Neuronal stem cell (in vitro differentiated cells): Measurements from ENCODE around the gene SEC11C.

ENCODE experiments used
- DNase-seq: peaks from one replicate; pipeline ENCODE4 v3.0.0-alpha.2; 2013; ENCODE audit warnings: low spot score
- H2AFZ ChIP-seq: one replicate; pipeline ENCODE4 v1.6.1; 2013; ENCODE audit warnings: mild to moderate bottlenecking, low read length, inconsistent platforms
- H2AK5ac ChIP-seq: 2 replicates; pipeline ENCODE4 v1.6.1; 2013; ENCODE audit warnings: low read depth, mild to moderate bottlenecking, inconsistent platforms, low read length, moderate library complexity, mixed read lengths
- H2BK120ac ChIP-seq: 2 replicates; pipeline ENCODE4 v1.6.1; 2013; ENCODE audit warnings: low read depth, mild to moderate bottlenecking, inconsistent platforms, low read length, moderate library complexity, mixed read lengths
- H2BK12ac ChIP-seq: one replicate; pipeline ENCODE4 v1.6.1; 2013; ENCODE audit warnings: low read length, inconsistent platforms
- H2BK15ac ChIP-seq: 2 replicates; pipeline ENCODE4 v1.6.1; 2013; ENCODE audit warnings: mild to moderate bottlenecking, low read length, inconsistent platforms, mixed read lengths
- H2BK5ac ChIP-seq: one replicate; pipeline ENCODE4 v1.6.1; 2013; ENCODE audit warnings: inconsistent platforms, mild to moderate bottlenecking, low read length, moderate library complexity
- H3K14ac ChIP-seq: one replicate; pipeline ENCODE4 v1.6.1; 2013; ENCODE audit warnings: low read length, inconsistent platforms
- H3K18ac ChIP-seq: 2 replicates; pipeline ENCODE4 v1.6.1; 2013; ENCODE audit warnings: low read length, inconsistent platforms
- H3K23ac ChIP-seq: 2 replicates; pipeline ENCODE4 v1.6.1; 2013; ENCODE audit warnings: low read depth, mild to moderate bottlenecking, mixed read lengths, low read length, inconsistent platforms; ENCODE audit not compliant: poor library complexity
- H3K27ac ChIP-seq: replicated peaks from 3 replicates; pipeline ENCODE4 v1.5.1; 2013; ENCODE audit warnings: low read length, inconsistent platforms
- H3K27me3 ChIP-seq, 3 experiments: 2 replicates each; pipeline ENCODE4 v1.6.1; 2013; ENCODE audit warnings: low read length in 3 of 3, mild to moderate bottlenecking in 2 of 3, inconsistent platforms in 1 of 3, low read depth in 1 of 3, mixed read lengths in 1 of 3, moderate library complexity in 1 of 3; ENCODE audit not compliant: control insufficient read depth in 3 of 3, insufficient read depth in 3 of 3
- H3K36me3 ChIP-seq, 2 donors: replicated peaks in 1 of 2; 2 replicates each; pipeline ENCODE4 v1.6.1; 2013; ENCODE audit warnings: low read length in 2 of 2; ENCODE audit not compliant: control insufficient read depth in 2 of 2, insufficient read depth in 2 of 2
- H3K4ac ChIP-seq: 2 replicates; pipeline ENCODE4 v1.6.1; 2013; ENCODE audit warnings: inconsistent platforms, mild to moderate bottlenecking, low read length, moderate library complexity
- H3K4me1 ChIP-seq, 2 donors: 1 replicate in 1 of 2; 2 replicates in 1 of 2; pipeline ENCODE4 v1.6.1; 2013; ENCODE audit warnings: low read length in 2 of 2, low read depth in 1 of 2; ENCODE audit not compliant: control insufficient read depth in 2 of 2, insufficient read depth in 1 of 2
- H3K4me2 ChIP-seq: one replicate; pipeline ENCODE4 v1.6.1; 2013; ENCODE audit warnings: mild to moderate bottlenecking, low read length, inconsistent platforms; ENCODE audit not compliant: insufficient read depth, poor library complexity, severe bottlenecking
- H3K4me3 ChIP-seq, 2 donors: 2 replicates each; pipeline ENCODE4 v1.5.1; 2013; ENCODE audit warnings: low read length in 2 of 2, mild to moderate bottlenecking in 2 of 2, inconsistent platforms in 1 of 2, moderate library complexity in 1 of 2
- H3K79me1 ChIP-seq: one replicate; pipeline ENCODE4 v1.6.1; 2013; ENCODE audit warnings: low read depth, mild to moderate bottlenecking, inconsistent platforms, low read length, moderate library complexity
- H3K9ac ChIP-seq: one replicate; pipeline ENCODE4 v1.6.1; 2013; ENCODE audit warnings: mild to moderate bottlenecking, low read depth, low read length, inconsistent platforms; ENCODE audit not compliant: poor library complexity
- H3K9me3 ChIP-seq, 2 donors: replicated peaks in 1 of 2; 2 replicates each; pipeline versions ENCODE3 to v1.6.1; 2013; ENCODE audit warnings: low read length in 2 of 2, mild to moderate bottlenecking in 2 of 2, inconsistent platforms in 1 of 2, low read depth in 1 of 2, mixed read lengths in 1 of 2, moderate library complexity in 1 of 2; ENCODE audit not compliant: control insufficient read depth in 2 of 2, insufficient read depth in 1 of 2
- H4K8ac ChIP-seq: one replicate; pipeline ENCODE4 v1.6.1; 2013; ENCODE audit warnings: low read depth, mild to moderate bottlenecking, inconsistent platforms, low read length, moderate library complexity
- H4K91ac ChIP-seq: one replicate; pipeline ENCODE4 v1.6.1; 2013; ENCODE audit warnings: low read length, low read depth, mild to moderate bottlenecking, inconsistent platforms; ENCODE audit not compliant: poor library complexity
- WGBS, 2 donors: extraction: QIAGEN DNeasy Blood & Tissue Kit; methylation state at CpG; one replicate each; pipeline ENCODE4 v1.1.7; 2013; ENCODE audit warnings: missing lambda C conversion rate in 2 of 2, mixed read lengths in 1 of 2; ENCODE audit not compliant: insufficient read length in 2 of 2, insufficient replicate concordance in 1 of 2; ENCODE audit errors: extremely low coverage in 2 of 2; 5-methylcytosine and 5-hydroxymethylcytosine counted together

Gene SEC11C

DNA sequence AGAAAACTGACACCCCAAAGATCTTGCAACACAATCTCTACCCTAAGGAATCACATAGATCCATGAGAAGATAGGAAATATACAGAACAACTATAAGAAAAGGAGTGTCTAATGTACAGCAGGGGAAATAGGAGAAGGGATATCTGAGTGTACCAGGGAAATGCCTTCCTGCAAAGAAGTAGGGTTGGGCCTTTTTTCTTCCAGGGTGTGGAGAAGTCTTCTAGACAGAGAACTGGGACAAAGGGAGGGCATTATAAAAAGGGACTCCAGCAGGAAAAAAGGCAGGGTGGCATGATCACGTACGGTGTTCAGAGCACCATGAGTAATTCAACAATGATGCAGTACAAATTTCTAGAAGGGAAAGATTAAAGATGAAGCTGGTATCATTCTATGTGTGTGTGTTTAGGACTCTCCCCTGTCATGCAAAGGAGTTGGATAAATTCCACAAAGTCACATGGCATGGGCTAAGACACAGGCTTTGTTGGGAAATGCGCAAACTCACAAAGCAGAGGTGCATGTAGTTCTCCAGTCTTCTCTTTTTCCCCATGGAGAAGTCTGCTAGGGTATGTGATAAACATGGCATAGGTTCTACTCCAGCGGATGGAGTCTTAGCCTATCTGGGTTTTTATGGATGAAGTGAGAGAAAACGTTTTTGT is 6.7 kb upstream of the SEC11C start:
- DNase-seq: no peak
- H2BK120ac ChIP-seq: no peak overlapping the region
- H3K4me1 ChIP-seq: no peaks in the 10 kb centered on the region
- no peak overlapping the region for H2BK12ac ChIP-seq
- H2BK5ac ChIP-seq: no peak overlapping the region
- H3K14ac ChIP-seq: no peak overlapping the region
- no peaks in the 10 kb centered on the region for H3K9me3 ChIP-seq
- H4K8ac ChIP-seq: no peak overlapping the region
- H2AFZ ChIP-seq: no peak overlapping the region
- no peak overlapping the region for H3K18ac ChIP-seq
- H3K23ac ChIP-seq: no peak overlapping the region
- H3K27ac ChIP-seq: no peak overlapping the region
- no peak overlapping the region for H3K9ac ChIP-seq
- H3K4me3 ChIP-seq: no peak overlapping the region
- no peak overlapping the region for H2AK5ac ChIP-seq
- peaks cover 0 to 40% (median 0%) of the 10 kb centered on the region in 3 experiments for H3K27me3 ChIP-seq
- H2BK15ac ChIP-seq: no peak overlapping the region
- H4K91ac ChIP-seq: no peak overlapping the region
- H3K36me3 ChIP-seq: no peaks in the 10 kb centered on the region
- WGBS, 2 donors: no CpG with 5 or more reads among the region's 5 CpGs
- no peak overlapping the region for H3K4ac ChIP-seq
- no peaks in the 10 kb centered on the region for H3K79me1 ChIP-seq
- H3K4me2 ChIP-seq: no peak overlapping the region

DNA sequence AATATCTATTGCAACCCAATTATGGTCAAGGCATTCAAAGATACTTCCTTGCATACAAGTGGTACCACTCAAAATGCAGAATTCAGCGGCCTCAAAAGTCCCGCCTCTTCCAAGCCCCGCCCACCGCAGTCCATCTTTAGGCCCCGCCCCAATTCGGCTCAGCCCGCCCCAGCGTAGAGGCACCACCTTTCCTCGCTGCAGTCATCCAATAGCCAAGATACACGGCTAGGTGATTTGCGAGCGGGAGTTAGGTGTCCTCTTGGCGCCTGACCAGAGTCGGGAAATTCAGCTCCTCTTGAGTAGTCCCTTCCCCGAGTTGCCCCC is 431 bp upstream of the SEC11C start:
- H3K4me3 ChIP-seq: peak overlapping the region; percentile 80 to 93
- H4K8ac ChIP-seq: no peak overlapping the region
- H3K4ac ChIP-seq: no peak overlapping the region
- H2BK120ac ChIP-seq: no peak overlapping the region
- peak overlapping the region; percentile 90 for H3K18ac ChIP-seq
- no peak overlapping the region for H3K14ac ChIP-seq
- H2BK5ac ChIP-seq: no peak overlapping the region
- H3K27ac ChIP-seq: peak overlapping the region; percentile 88
- peaks cover 5 to 18% of the 10 kb centered on the region in 2 donors for H3K4me1 ChIP-seq
- peak; percentile 83 for DNase-seq
- no peak overlapping the region for H2AK5ac ChIP-seq
- peak overlapping the region; percentile 98 for H2AFZ ChIP-seq
- WGBS, 2 donors: no CpG with 5 or more reads among the region's 15 CpGs
- H4K91ac ChIP-seq: no peak overlapping the region
- H2BK15ac ChIP-seq: no peak overlapping the region
- H3K23ac ChIP-seq: no peak overlapping the region
- H3K79me1 ChIP-seq: no peaks in the 10 kb centered on the region
- H3K27me3 ChIP-seq: peaks cover 0 to 19% (median 0%) of the 10 kb centered on the region in 3 experiments
- peak overlapping the region; percentile 54 for H3K4me2 ChIP-seq
- H2BK12ac ChIP-seq: no peak overlapping the region
- H3K9ac ChIP-seq: no peak overlapping the region
- H3K36me3 ChIP-seq: no peaks in the 10 kb centered on the region
- H3K9me3 ChIP-seq: no peaks in the 10 kb centered on the region

DNA sequence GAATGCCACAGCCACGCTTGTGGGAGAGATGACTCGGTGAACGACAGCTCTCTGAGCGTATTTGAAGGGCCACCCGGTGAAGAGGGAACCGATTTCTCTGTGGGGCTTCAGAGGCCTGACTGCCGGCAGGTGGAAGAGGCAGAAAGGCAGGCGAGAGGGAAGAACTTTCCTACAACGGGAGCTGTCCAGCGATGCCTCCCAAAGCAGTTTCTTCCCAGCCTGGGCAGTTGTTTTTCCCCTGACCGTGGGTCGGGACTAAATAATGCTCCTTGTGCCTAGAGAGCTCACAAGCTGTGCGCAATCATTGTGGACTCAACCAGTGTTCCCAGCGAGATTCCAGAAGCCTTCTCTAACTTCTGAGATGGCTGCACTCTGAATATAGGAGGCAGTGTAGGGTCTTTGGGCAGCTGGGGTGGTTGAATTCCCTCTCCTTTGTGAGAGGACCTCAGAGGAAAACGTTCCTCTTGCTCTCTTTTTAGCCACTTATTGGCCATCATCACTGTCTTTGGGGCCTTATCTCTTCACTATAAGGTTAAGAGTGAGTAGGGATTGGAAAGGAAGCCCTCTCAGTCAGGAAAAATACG is 710 bp downstream of the SEC11C start:
- Histone ChIP-seq H2BK5ac (no peak overlapping the region), H3K14ac (no peak overlapping the region), H3K18ac (no peak overlapping the region), H4K8ac (no peak overlapping the region), H3K9ac (peak overlapping the region; percentile 91), H2BK15ac (no peak overlapping the region), H2BK12ac (no peak overlapping the region), H4K91ac (no peak overlapping the region), H3K27me3 (peaks cover 0 to 7% (median 0%) of the 10 kb centered on the region in 3 experiments), H2AK5ac (no peak overlapping the region), H3K4me3 (peak overlapping the region; percentile 80 to 93), H3K36me3 (no peaks in the 10 kb centered on the region), H3K4me2 (peak overlapping the region; percentile 72), H3K79me1 (no peaks in the 10 kb centered on the region), H3K4ac (no peak overlapping the region), H3K4me1 (peaks cover 5 to 18% of the 10 kb centered on the region in 2 donors), H3K23ac (peak overlapping the region; percentile 53), H2AFZ (peak overlapping the region; percentile 98), H2BK120ac (no peak overlapping the region), H3K27ac (no peak overlapping the region), H3K9me3 (no peaks in the 10 kb centered on the region)
- WGBS, 2 donors: no CpG with 5 or more reads among the region's 16 CpGs
- peak; percentile 29 for DNase-seq

DNA sequence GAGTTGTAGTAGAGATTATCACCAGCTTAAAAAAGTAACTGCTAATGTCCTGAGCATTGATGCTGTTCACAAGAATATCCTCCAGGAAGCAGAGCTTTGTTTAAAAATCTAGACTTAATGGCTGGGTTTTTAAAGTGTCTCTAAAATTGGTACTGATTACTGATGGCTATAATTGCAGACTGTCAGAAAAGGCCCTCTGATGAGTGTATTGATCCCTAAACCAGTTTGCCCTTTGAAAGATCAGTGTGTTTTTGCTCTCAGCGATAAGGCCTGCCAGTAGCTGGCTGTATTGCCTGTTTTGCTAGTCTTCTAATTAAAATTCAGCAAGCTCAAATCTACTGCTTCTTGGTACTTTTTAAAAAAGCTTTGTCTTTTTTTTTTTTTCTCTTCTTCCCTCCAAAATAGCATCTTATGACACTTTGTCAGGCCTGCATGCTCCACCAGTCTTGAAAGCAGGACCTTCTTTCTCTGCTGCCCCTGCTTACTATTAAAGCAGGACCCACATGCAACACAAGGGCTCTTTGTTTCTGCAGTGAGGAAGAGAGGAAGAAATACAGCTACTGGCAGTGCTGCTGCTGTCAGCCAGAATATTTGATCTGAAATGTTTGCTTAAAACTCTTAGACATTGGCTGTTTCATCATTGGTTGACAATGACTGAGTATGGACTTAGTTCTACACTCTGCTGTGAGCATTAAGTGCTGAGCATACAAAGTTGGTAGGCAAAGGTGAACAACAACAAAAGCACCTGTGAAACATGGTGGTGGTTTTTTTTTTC is 1.8 kb downstream of the SEC11C start:
- peak overlapping the region in 1 of 2 donors; percentile 80 for H3K4me3 ChIP-seq

More for the DNA sequence above, 1.8 kb downstream of the SEC11C start:
- no CpG with 5 or more reads among the region's 1 CpG for WGBS, 2 donors
- H3K4me1 ChIP-seq: peaks cover 5 to 18% of the 10 kb centered on the region in 2 donors
- H3K4me2 ChIP-seq: no peak overlapping the region
- H2BK12ac ChIP-seq: no peak overlapping the region
- no peaks in the 10 kb centered on the region for H3K9me3 ChIP-seq
- no peak overlapping the region for H3K14ac ChIP-seq
- no peak overlapping the region for H3K9ac ChIP-seq
- no peaks in the 10 kb centered on the region for H3K36me3 ChIP-seq
- DNase-seq: no peak
- H2BK5ac ChIP-seq: no peak overlapping the region
- H4K91ac ChIP-seq: no peak overlapping the region
- H4K8ac ChIP-seq: no peak overlapping the region
- H3K23ac ChIP-seq: no peak overlapping the region
- no peaks in the 10 kb centered on the region for H3K27me3 ChIP-seq
- H3K4ac ChIP-seq: no peak overlapping the region
- no peak overlapping the region for H3K18ac ChIP-seq
- H2AK5ac ChIP-seq: no peak overlapping the region
- no peak overlapping the region for H3K27ac ChIP-seq
- H2BK120ac ChIP-seq: no peak overlapping the region
- no peak overlapping the region for H2BK15ac ChIP-seq
- peaks cover 2% of the 10 kb centered on the region for H3K79me1 ChIP-seq
- peak overlapping the region; percentile 4 for H2AFZ ChIP-seq
